Iris pigment epithelial cell (primary cell): ENCODE results near the gene SIRPD.
"Not testable (repeated sequence)": the region's sequence is repeated elsewhere in the genome, so short reads cannot be mapped to it uniquely, and the experiment has no call there.

ENCODE experiments used
- DNase-seq: peaks from one replicate; pipeline ENCODE4 v3.0.0-alpha.2; 2011; ENCODE audit warnings: low read depth

SIRPD gene

DNA sequence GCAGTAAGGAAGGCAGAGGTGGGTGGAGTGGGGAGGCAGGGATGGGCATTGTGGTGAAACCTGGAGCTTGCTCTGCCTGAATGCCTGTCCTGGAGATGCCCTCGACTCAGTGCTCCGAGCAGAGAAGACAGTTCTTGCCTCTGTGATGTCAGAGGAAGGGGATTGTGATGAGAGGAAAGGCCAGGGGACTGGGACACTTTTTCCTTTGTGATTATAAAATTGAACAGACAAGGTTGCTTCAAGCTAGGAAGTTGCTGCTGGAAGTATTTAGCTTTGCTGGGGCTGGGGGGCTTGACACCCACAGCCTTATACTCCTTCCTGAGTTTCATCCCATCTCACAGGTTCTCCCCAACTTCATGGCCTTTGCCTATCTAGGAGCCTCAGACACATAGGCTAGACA is at the start of gene SIRPD:
Gene SIRPD (minus strand): TSS at position 101 of the 400 bp plus-strand sequence. CDS start 52 bp downstream, at position 49.
- no peak for DNase-seq

DNA sequence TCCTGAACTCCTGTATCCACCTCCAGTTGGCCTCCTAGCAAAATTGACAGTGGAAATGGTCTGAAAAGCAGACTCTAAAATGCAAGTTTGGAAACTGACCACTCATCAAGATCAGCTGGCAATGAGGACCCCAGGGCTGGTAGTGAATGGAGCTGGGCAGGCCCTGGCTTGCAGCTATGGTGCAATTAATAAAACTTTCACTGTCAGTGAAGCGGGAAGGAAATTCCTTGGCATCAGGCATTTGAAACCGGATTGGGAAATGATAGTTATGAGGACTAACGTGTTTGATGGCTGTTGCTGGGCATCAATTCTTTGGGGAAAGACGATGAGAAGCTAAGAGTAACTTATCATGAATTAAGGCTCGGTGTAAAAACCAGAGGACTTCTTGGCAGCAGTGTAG is 43.2 kb upstream of the SIRPD start:
- DNase-seq = no peak

DNA sequence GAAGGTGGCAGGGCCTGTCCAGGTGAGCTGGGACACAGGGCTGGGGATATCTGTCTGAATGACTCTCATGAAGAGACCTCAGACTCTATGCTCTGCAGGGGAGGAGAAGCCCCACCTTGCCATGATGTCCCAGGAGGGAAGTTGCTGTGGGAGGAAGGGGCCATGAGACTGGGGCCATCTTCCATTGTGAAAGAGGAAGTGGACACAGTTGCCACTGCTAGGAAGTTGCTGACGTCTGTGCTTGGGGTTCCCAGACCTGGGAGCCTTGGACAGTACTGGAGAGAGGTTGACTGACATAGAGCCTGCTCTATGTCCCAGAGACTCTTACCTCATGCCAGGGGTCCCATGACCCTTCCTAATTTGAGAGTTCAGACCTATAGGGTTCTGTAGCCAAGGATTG is 37.8 kb upstream of the SIRPD start:
- no peak for DNase-seq

DNA sequence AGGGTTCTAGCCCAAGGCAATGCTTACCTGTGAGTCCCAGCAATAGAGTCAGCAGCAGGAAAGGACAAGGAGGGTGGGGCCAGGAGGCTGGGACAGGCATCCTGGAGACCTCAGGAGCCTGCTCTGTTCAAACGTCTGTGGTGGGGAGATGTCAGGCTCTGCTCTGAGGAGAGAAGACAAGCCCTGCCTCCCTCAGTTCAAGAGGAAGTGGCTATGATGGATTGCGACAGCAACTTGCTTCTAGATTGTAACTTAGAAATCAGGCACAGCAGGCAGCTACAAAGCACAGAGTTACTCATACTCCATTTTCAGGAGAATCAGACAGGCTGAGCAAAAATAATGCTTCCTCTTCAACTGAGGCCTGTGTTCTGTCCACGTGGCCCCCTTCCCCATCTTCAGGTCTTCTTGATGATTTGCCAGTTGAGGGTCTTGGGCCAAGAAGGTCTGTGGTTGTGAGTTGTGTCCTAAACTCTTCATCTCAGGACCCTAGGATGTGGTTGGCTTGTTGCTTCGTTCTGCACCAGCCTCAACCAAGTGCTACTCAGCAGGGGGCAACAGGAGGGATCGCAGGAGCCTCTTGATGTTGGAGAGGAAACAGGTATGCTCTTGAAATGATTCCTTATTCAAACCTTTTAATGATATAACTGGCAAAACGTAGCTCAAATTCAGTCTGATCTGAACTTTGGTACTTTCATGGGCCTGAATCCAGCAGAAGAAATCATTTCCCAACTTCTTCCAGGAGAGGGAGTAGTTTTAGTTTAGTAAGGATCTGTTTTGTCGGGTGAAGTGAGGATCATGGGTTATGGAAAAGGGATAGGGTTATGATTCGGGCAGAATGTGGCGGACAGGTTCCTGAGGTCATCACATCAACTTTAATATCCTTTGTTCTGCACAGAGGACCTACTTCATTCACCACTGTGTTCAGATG is 31.3 kb upstream of the SIRPD start:
- DNase-seq = no peak

DNA sequence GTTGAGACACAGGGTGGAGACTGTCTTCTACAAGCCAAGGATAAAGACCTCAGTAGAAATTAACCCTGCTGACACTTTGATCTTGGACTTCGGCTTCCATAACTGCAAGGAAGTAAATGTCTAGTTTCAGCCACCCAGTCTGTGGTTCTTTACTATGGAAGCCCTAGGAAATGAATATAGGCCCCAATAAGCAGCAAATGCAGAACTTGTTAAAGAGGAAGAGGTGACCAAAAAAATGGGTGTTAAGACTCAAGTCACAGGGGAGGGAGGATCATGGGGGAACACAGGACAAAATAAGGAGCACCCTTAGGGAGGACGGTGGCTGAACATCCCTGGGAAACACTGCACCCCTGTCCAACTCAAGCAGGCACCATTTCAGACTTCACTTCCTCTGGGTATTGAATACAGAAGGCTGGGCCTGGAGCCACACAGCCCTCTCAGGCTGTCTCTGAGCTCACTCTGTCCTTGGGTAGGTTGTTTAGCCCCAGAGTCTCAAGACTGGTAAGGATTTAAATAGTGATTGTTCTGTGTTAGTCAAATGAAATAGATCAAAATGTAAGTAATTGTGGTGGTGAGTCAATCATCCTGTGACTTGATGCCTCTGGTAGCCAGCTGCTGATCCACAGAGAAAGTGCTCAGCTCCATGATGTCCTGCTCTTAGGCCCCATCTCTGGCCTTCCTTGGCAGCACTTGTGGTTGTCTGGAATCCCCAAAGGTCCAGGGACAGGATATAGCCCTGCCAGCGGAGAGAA is 30.5 kb upstream of the SIRPD start:
- no peak for DNase-seq

DNA sequence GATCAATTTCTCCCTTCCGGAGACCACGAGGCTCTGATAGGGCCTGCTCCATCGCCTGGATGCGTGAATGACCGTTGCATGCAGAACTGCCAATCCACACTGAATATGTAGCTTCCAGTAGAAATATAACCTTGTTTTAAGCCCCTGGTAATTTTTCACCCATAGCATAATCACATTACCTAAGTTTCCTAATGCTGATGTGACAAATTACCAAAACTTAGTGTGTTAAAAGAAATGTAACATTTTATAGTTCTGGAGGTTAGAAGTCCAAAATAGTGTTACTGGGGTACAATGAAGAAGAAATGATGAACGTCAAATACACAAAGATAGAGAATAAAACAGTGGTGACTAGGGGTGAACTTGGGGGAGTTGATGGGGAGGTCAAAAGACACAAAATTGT is 22.0 kb upstream of the SIRPD start:
- no peak for DNase-seq

DNA sequence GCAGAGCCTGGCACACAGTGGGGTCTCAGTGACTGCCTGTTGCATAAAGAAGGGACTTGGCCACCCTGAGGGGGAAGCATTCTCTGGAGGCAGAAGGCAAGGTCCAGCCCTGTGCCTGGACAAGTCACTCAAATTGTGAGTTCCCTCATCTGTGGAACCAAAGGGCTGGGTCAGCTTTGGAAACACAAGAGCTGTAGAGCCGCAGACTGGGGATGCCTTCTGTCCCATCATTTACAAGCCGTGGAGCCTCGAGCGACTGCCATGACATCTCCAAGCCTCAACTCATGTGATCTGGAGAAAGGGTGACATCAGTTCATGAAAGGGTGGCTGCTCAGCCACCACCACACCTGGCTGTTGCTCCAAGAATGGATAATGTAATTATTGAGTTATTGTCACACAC is 20.4 kb upstream of the SIRPD start:
- no peak for DNase-seq

DNA sequence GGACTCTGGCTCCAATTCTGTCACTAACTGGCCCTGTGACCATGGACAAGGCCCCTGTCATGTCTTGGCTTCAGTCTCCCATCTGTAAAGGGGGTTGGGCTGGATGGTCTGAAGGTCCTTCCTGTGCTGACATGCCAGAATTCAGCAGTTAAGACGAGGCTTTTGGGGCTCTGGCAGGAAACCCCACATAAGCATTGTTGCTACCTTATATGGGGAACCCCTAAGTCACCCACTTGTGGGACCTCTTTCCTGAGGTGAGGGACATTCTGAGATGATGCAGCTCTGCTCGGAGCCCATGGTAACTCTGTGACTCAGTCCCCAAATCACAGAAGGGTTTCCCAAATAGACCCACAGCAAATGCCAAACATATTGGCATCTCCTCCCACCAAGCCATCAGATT is 19.8 kb upstream of the SIRPD start:
- not testable (repeated sequence) for DNase-seq

DNA sequence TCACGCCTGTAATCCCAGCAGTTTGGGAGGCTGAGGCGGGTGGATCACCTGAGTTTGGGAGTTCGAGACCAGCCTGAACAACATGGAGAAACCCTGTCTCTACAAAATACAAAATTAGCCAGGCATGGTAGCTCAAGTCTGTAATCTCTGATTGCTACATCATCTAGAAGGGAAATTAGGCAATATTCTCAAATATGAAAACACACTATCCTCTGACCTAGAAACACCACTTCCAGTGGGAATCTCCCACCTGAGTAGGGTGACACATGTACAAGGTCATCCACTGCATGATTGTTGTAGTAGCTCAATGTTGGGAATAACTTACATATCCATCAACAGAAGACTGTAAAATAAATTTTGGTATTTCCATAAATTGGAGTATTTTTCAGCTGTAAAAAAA is 19.1 kb upstream of the SIRPD start:
- no peak for DNase-seq

DNA sequence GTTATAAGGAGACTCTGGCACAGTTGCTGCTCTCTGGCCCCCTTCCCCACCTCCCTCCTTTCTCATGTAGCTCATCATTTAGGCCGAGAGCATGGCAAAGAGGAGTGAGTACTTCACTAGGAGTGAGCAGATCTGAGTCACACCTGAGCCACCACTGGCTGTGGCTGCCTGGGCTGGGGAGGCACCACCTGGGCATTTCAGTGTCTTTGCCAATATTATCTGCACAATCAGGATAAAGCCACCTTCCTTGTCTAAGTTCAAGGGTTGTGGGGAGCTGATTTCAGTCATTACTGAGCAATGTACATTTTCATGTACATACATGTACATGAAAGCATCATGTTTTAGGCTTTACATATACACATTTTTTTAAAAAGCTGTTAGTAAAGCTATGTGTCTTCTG is 18.5 kb upstream of the SIRPD start:
- DNase-seq = not testable (repeated sequence)

DNA sequence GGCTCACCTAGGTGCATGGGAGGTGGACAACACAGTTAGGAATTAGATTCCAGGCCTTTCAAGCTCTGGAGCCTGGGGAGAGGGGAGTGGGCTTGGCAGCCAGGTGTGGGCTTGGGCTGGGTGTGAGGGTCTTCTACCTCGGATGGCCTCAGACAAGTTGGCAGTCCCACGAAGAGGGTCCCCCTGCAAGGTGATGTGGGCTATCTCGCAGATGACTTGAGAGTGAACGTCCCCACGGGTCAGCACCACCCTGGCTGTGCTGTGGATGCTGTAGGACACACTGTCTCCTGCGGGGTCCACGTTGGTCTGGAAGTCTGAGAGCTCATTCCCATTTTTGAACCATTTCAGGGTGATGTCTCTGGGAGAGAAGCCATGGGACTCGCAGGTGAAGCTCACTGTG is 14.1 kb upstream of the SIRPD start:
- not testable (repeated sequence) for DNase-seq

DNA sequence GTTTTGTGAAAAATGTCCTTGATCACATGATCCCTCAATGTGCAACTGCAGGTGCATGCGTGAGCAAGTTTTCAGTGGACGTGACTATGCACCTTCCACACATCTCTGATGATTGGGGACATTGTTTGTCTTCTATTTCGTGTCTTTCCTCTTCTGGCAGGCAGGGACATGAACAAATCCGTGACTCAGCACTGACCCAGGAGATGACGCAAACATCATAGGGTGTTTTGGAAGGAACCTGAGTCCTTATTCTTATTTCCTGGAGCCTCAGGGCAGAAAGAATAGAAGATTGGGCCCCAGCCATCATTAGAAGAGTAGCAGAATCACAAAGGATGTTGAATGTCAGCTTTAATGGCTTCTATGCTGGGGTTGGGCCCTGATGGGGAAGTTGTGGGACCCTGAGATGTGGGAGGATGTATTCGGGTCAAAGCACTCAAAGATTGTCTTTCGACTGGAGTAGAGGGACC is 11.9 kb upstream of the SIRPD start:
- peak; percentile 28 for DNase-seq

DNA sequence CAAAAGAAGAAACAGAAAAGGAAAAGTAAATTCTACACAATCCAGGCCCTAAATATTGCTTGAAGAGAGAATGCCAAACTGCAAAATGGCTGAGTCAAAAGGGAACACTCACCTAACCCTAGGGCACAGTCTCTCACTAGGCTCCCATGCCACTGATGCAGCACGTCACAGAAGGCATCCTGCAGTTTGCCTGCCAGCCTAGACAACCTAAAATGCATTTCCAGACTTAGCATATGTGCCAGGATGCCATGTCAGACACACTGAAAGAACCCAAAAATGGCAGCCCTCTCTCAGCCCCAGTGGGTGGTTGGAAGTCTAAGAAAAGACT is 10.6 kb upstream of the SIRPD start:
- no peak for DNase-seq

DNA sequence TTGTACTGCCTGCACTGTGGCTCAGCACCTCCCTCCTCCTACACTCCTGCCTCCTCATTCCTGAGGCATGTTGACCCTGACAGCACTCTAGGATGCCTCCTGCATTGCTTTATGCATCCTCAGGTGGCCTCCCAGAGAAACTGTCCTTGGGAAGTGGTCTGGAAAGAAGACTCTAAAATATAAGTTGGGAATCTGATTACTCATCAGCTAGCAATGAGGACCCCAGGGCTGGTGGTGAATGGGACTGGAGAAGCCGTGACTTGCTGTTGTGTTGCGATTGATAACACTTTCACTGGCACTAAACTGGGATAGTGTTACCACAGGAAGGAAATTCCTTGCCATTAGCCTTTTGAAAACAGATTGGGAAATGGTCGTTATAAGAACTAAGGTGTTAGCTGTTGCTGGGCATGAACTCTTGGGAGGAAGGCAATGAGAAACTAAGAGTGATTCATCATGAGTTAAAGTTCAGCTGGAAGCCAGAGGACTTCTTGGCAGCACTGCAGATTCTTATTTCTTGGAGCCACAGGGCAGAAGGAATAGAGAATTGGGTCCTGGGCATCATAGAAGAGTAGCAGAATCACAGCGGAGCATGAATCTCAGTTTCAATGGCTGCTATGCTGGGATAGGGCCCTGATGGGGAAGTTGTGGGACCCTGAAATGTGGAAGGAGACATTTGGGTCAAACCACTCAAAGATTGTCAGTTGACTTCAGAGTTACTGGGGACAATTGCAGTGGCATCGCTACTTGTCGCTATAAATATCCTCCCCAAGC is 10.1 kb upstream of the SIRPD start:
- peak; percentile 41 for DNase-seq

DNA sequence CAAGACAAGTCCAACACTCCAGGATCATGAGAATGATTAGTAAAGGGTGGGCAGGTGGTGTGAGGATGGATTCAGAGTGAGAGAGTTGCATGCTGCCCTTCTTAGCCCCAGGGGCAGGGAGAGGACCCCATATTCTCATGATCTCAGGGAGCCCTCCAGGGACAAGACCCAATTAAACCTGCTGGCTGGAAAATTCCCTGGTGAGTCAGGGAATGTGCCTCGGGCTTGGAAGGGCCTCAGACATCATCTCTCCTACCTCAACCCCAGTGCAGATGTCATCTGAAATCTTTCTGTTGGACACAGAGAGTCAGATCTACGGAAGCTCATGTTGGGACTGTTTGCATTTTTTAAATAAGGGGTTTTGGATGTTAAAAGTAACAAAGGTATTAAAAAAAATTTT is 9.2 kb upstream of the SIRPD start:
- no peak for DNase-seq

DNA sequence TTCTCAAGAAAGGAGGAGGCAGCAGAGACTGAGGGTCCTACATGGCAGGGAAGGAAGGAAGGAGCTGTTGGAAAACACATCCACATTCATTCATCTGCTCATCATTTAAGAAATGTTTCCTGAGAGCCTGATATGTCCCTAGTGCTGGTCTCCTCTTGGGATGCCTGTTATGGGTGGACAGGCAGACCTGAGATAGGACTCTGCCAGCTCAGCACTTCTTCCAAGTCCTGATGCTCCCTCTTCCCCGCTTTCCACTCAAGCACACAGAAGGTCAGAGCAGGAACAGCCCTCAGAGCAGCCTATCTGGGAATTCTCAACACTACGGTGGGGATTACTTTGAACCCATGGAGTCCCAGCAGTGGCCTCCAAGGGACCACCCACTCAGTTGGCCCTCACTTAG is 8.0 kb upstream of the SIRPD start:
- no peak for DNase-seq

DNA sequence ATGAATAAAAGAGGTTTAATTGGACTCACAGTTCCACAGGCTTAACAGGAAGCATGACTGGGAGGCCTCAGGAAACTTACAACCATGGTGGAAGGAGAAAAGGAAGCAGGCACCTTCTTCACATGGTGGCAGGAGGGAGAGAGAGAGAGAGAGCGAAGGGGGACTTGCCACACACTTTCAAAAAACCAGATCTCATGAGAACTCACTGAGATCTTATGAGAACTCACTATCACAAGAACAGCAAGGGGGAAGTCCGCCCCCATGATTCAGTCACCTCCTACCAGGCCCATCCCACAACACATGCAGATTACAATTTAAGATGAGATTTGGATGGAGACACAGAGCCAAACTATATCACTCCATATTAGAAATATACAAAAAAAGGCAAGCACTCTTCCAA is 6.1 kb upstream of the SIRPD start:
- DNase-seq = no peak

DNA sequence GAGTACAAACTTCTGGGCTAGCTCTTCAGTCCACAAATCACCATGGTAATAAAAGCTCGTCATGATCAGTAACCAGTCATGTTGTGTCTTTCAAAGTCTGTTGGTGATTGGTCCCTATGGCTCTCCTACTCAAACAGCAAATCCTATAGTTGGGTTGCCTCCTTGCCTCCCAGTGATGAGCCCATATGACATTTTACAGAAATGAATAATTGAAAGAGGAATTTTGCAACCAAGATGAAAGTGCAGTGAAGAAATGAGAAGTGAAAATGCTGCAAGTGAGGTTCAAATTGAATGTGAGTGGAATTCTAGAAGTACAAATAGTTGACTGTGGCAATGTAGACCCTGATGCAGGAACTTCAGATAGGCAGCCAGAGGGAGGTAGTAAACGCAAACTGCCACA is 5.1 kb upstream of the SIRPD start:
- DNase-seq = no peak

DNA sequence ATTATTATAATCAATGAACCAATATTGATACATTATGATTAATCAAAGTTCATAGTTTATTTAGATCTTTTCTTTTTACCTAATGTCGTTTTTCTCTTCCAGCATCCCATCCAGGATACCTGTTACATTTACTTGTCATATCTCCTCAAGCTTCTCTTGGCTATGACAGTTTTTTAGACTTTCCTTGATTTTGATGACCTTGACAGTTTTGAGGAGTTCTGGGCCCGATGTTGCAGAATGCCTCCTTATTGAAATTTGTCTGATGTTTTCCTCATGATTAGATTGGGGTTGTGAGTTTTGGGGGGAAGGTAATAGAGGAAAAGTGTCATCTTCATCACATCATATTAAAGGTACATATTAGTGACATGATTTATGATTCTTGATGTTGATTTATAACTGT is 3.8 kb upstream of the SIRPD start:
- DNase-seq = no peak

DNA sequence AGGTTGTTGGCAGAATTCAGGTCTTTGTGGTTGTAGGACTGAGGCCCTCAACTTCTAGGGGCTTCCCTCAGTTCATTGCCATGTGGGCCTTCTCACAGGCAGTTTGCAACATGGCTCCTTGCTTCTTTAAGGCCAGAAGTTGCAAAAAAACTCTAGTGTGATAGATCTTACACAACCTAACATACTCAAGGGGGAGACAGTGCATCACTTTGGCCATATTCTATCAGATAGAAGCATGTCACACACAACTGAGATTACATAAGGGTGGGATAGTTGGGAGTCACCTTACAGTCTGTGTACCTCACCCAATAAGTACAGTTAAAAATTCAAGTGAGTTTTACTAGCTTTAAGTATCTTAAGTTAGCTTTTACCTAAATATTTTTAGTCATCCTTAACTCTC is 1.6 kb downstream of the SIRPD start:
- DNase-seq = no peak

DNA sequence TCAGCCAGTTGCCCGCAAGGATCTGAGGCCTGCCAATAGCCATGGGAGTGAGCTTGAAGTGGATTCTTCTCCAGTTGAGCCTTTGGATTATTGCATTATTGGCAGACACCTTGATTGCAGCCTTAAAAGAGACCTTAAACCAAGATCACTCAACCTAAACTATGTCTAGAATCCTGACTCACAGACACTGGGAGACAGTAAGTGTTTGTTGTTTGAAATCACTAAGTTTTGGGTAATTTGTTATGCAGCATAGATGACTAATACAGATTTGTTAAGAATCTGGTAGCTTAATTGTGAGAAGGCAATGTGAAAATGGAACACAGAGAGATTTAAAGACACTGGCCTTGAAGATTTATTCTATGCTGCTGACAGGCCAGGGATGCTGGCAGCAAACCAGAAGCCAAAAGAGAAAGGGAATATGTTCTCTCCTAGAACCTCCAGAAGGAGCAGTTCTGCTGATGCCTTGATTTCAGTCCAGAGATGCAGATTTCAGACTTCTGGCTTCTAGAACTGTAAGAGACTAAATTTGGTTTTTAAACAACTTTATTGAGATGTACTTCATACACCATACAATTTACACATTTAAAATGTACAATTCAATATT is 17.6 kb downstream of the SIRPD start:
- no peak for DNase-seq

DNA sequence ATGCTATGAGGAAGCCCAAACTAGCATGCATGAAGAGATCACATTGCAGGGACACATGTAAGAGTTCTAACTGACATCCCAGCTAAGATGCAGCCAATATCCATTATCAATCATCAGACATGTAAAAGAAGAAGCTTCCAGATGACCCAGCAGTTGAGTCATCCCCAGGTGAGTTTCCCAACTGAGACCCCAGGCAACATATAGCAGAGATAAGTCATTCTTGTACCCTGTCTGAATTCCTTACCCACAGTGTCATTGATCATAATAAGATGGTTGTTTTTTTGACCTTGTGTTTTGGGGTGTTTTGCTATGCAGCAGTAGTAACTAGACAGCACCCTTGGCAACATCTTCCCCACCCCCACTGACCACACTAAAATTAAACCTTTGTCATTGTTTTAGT is 18.9 kb downstream of the SIRPD start:
- no peak for DNase-seq
